ENCODE measurements around the gene CHRNA4.

- TF ChIP-seq POLR2A (IDR thresholded peaks at IDR 0.05; ENCODE audit: low read depth, low read length) (no peak), POLR2AphosphoS5 (IDR thresholded peaks at IDR 0.05; ENCODE audit: low read depth, low read length) (no peak)
Measured at GRCh38 chr20:63316502-63316921, 44.6 kb downstream of the CHRNA4 start.

Data from GM12892 (cell line).